Measurements from ENCODE around the gene TTC23L.

TTC23L gene

DNA sequence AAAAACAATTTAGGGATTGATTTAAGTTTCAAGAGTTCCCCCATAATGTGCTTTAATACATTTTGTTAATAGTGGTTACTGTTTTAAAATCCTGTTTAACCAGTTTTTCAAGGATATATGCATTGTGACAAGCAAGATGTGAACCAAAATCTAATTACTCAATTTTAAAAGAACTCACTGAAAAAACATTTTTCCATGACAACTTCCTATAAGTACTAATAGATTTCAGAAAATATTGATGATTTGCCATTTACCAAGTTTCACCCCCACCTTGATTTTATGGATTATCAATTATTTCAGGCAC lies 85.5 kb downstream of the TTC23L start:
- no peak for DNase-seq

DNA sequence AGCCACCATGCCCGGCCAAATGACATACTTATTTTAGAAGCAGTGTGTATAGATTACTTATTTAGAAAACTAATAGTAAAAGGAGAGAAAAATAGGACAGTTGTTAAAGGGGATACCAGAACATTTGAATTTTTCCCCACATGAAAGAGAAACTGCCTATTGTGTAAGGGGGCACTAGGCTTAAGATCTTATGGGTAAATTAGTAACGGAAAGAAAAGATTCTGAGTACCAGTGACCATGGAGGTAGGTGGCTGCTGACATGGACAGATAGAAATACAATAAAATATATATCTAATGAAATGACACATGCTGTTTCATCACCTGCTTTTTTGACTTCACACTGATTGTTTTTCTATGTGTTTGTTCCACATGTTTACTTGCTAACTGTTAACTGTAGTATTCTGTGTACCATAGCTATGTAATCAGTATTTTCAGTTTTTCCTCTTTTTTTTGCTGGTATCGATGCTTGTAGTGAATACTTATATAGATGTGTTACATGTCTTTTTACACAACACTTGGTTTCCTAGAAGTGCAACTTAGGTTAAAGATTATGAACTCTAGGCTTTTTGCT lies 87.4 kb downstream of the TTC23L start:
- DNase-seq: no peak

DNA sequence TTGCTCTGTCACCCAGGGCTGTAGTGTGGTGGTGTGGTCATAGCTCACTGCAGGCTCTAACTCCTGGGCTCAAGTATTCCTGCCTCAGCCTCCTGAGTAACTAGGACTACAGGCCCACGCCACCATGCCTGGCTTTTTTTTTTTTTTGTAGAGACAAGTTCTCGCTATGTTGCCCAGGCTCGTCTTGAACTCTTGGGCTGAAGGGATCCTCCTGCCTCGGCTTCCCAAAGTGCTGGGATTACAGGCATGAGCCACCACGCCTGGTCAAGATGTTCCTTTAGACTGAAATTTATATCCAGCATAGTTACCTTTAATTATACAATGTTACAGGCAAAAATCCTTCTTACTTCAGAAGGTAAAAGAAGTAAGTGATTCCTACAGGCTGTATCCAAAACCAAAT lies 88.8 kb downstream of the TTC23L start:
- no peak for DNase-seq

DNA sequence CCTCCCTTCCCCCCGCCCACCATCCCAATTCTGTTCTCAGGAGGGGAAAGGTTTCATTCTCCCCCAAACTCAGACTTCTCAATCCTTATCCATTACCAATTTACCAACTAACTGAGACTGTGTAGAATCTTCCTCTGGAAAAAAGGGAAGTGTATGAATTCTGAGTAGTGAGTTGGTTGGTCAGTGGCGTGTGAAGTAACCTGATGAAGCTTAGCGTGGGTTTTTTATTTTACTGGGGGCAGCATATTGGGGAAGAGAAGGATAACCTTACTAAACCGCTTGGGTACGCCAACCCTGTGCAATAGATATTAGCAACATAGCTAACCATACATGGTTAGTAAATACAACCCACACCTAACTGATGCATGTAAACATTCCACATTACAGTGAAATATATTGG lies 89.3 kb downstream of the TTC23L start:
- no peak for DNase-seq

DNA sequence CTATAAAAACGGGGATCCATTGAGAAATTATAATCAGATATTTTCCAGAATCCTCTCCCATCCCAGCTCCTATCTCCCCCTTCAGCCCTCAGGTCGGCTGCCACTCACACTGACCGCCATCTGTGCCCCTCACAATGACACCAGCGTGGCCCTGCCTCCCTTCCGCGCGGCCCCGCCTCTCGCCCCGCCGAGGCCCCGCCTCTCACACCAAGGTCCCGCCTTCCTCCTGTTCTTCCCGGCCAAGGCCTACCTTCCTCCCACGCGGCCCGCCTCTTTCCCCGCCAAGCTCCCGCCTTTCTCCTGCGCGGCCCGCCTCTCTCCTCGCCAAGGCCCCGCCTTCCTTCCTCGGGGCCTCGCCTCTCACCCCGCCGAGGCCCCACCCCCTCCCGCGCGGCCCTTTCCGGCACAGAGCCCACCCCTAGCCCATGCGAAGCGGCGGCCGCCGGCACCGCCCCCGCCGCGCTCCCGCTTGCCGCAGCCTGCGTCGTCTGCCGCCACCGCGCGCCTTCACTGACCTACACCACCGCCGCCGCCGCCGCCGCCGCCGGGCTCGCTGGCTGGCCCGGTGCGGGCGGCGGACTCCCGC lies 90.3 kb downstream of the TTC23L start, which contains the start of gene DNAJC21:
TSS of gene DNAJC21 (plus strand) at position 426 of the 586 bp plus-strand sequence. CDS start 261 bp downstream, outside the sequence.
- peak; percentile 95 for DNase-seq

DNA sequence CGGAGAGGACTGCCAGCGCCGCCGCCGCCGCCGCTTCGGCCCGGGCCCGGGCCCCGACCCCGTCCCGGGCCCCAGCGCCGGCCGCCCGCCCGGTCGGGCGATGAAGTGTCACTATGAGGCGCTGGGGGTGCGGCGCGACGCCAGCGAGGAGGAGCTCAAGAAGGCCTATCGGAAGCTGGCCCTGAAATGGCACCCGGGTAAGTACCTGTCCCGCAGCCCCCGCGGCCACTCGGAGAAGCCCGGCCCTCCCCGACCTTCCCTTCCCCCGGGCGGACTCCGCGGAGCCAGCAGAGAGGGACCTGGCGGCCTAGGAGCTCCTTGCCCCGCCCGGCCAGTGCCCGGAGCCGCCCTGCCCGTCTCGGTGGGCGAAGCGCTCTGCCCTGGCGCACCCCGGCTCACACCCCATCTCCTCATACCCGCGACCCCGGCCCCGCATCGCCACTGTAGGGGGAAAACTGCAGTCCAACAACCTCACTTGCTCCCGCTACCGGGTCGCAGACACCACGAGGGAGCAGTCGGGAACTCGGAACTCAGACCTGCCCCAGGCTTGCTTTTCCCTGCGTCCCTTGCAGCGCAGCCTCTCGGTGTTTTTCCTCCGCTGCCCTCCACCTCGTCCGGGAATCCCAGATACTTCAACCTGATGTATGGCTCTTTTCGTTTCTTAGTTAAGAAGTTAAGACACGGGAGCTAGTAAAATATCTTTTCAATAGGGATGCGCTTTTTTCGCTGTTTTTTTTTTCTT lies 90.9 kb downstream of the TTC23L start:
- peak; percentile 51 for DNase-seq

DNA sequence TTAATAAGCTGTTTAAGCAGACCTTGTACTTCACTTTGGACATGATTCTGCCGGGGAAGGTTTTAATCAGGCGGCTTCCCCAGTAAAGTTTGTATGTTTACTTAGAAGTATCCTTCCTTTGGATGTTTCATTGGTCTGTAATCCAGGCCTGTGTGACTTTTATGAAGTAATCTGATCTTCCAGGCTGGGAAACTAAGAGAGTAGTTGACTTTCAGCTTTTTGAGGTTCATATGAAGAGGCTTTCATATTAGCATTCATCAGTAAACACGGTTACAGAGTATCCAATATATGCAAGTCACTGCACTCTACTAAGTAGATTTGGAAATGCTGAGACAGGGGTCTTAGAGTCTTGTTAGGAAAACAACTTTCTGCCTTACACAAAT lies 91.5 kb downstream of the TTC23L start:
- no peak for DNase-seq

DNA sequence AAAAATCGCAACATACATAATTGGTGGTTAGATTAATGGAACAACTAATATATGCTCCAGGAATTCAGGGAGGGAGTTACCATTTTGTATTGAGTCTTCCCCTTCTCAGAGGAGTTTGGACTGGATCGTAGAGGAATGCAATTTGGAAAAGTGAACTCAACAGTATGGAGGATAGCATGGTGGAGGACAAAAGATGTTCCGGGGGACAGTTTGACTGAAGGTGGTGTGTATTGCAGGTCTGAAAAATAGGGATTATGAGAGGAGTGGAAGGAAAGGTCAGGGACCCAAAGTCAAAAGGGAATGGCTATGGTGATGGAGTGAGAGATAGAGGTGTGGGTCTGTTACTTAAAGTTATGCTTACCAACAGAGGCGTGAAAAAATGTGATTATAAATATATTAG lies 91.9 kb downstream of the TTC23L start:
- DNase-seq: no peak

DNA sequence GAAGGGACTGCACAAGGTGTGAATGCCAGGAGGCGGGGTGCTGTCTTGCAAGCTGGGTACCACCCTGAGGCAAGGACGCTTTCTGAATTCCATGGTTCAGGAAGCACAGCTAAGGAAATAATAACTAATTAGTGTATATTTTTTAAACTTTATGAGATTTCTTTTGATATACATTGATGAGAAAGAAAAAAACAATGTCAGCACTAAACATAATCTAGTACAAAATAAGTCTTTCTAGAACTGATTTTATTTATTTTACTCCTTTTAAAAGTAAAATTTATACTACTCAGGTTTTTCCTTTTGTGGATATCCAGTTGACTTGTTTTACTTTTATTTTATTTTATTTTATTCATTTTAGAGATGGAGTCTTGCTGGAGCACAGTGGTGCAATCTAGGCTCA lies 94.0 kb downstream of the TTC23L start:
- no peak for DNase-seq

DNA sequence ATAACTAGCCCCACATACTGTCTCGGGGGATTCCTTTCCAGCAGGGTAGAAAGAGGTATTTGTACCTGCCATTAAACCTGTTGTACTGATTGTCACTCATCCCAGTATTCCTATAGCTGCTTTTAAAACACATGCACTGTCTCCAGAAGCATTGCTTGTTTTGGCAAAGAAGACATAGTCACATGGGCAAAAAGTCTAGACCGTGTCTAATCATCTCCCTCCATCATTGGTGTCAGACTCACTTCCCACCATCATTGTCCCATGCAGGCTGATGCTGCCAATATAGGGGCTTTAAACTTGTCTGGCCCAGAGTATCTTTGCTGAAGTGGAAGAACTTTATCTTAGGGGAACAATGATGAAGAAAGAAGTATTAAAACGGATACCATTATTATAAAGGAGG lies 103.0 kb downstream of the TTC23L start:
- DNase-seq: no peak

DNA sequence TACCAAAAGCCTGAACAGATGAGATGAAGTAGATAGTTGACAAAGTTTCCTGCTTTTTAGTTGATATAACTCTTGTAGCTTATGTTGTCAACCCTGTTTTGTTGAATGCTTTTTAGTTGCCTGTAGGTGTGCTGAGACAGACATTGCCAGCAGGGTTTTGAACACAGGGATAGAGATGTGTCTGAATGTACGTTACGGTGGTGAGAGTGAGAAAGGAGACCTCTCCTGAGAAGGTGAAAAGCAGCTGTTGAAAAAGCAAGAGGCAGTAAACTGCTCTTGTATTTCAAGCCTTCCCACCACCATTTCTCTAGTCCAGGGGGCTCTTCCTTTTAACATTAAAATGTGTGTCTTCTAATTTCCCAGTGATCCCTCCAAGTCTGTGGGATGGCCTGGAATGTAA lies 105.1 kb downstream of the TTC23L start:
- DNase-seq: no peak

DNA sequence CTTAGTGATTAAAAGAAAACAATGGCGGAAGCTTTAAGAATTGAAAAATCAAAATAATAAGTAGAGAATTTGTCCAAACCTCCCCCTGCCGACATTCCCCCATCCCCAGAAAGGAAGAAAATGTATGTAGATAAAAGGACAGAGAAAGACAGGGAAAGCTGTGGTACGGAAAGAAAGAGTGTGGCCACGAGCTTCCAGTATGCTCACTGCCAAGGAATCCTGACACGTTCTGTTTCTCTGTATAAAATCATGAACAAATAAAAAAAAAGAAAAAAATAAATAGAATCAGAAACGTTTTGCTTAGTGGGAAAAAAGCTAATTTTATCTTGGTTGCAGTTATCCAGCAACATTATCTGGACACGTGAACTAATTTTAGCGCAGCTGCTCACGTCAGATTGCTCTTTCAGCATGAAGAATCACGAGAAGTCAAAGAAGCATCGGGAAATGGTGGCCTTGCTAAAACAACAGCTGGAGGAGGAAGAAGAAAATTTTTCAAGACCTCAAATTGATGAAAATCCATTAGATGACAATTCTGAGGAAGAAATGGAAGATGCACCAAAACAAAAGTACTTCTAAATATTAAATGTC lies 105.6 kb downstream of the TTC23L start:
- DNase-seq: no peak

Measured in NCI-H2081 treated with DMSO at 0.1 percent for 48 hours (cell line).